Glutamatergic neuron (in vitro differentiated cells): ENCODE measurements around the gene ICA1. TPM values are rescaled to one million over a fixed set of nuclear protein-coding genes. Genes with fewer than 3 reads are reported as not detected.

Source experiments
- DNase-seq: peaks from one replicate; pipeline ENCODE4 v3.0.0; 2022
- H3K27ac Mint-ChIP-seq: one replicate; pipeline ENCODE4 v1.8.0; 2020; ENCODE audit warnings: mild to moderate bottlenecking, mixed read lengths, inconsistent platforms; ENCODE audit not compliant: unreplicated experiment
- H3K27me3 Mint-ChIP-seq: one replicate; pipeline ENCODE4 v1.8.0; 2020; ENCODE audit warnings: mild to moderate bottlenecking, moderate library complexity, mixed read lengths, inconsistent platforms; ENCODE audit not compliant: unreplicated experiment
- H3K36me3 Mint-ChIP-seq: one replicate; pipeline ENCODE4 v1.8.0; 2020; ENCODE audit warnings: mild to moderate bottlenecking, mixed read lengths, inconsistent platforms; ENCODE audit not compliant: unreplicated experiment
- H3K4me1 Mint-ChIP-seq: one replicate; pipeline ENCODE4 v1.8.0; 2020; ENCODE audit warnings: mild to moderate bottlenecking, low read depth, mixed read lengths, inconsistent platforms; ENCODE audit not compliant: unreplicated experiment
- H3K4me3 Mint-ChIP-seq: one replicate; pipeline ENCODE4 v1.8.0; 2020; ENCODE audit warnings: mild to moderate bottlenecking, mixed read lengths, inconsistent platforms; ENCODE audit not compliant: unreplicated experiment
- H3K9me3 Mint-ChIP-seq: one replicate; pipeline ENCODE4 v1.8.0; 2020; ENCODE audit warnings: mild to moderate bottlenecking, moderate library complexity, mixed read lengths, inconsistent platforms; ENCODE audit not compliant: unreplicated experiment
- CTCF ChIP-seq: fragments of 200-600 bp; sonication (generic); IDR thresholded peaks from one replicate; pipeline ENCODE4 v1.5.0; 2021; ENCODE audit not compliant: partially characterized antibody, unreplicated experiment
- total RNA-seq: library from RNA; stranded (reverse); fragmentation: NEBNext Ultra II Directional; extraction: Animal tissue kit (Norgen Biotek cat#: 25700); gene quantifications from one replicate; pipeline ENCODE4 v1.2.1, GENCODE V29; 2021; ENCODE audit not compliant: unreplicated experiment

The ICA1 gene
- total RNA-seq, 1 donor from 2014 or later, result 9.8 TPM

GRCh38 chr7:8078418-8078817, 183.5 kb downstream of the ICA1 start:
- Mint-ChIP-seq H3K36me3 (peaks cover 5% of the 10 kb centered on the region), H3K4me1 (no peaks in the 10 kb centered on the region), H3K9me3 (no peaks in the 10 kb centered on the region), H3K4me3 (no peak overlapping the region), H3K27ac (no peak overlapping the region), H3K27me3 (no peaks in the 10 kb centered on the region)
- TF ChIP-seq CTCF, result no peak
- DNase-seq, result no peak

- H3K4me3 Mint-ChIP-seq, result no peak overlapping the region
- TF ChIP-seq CTCF, result no peak
- no peaks in the 10 kb centered on the region for H3K36me3 Mint-ChIP-seq
- H3K4me1 Mint-ChIP-seq, result peaks cover 11% of the 10 kb centered on the region
- no peak overlapping the region for H3K27ac Mint-ChIP-seq
- no peaks in the 10 kb centered on the region for H3K27me3 Mint-ChIP-seq
- H3K9me3 Mint-ChIP-seq, result no peaks in the 10 kb centered on the region
- no peak for DNase-seq
Measured at GRCh38 chr7:8070451-8071180, 191.4 kb downstream of the ICA1 start.

GRCh38 chr7:8068892-8069686, 192.9 kb downstream of the ICA1 start:
- no peak for TF ChIP-seq CTCF
- Mint-ChIP-seq H3K27ac (no peak overlapping the region), H3K4me3 (no peak overlapping the region), H3K36me3 (no peaks in the 10 kb centered on the region), H3K27me3 (no peaks in the 10 kb centered on the region), H3K4me1 (peaks cover 11% of the 10 kb centered on the region), H3K9me3 (no peaks in the 10 kb centered on the region)
- DNase-seq, result peak; percentile 17

GRCh38 chr7:8065356-8065813, 196.6 kb downstream of the ICA1 start:
- TF ChIP-seq CTCF, result no peak
- Mint-ChIP-seq H3K4me1 (peaks cover 3% of the 10 kb centered on the region), H3K27me3 (peaks cover 2% of the 10 kb centered on the region), H3K9me3 (no peaks in the 10 kb centered on the region), H3K27ac (no peak overlapping the region), H3K4me3 (no peak overlapping the region), H3K36me3 (no peaks in the 10 kb centered on the region)
- no peak for DNase-seq

- Mint-ChIP-seq H3K4me1 (peaks cover 3% of the 10 kb centered on the region), H3K27me3 (peaks cover 2% of the 10 kb centered on the region), H3K27ac (no peak overlapping the region), H3K4me3 (no peak overlapping the region), H3K9me3 (no peaks in the 10 kb centered on the region), H3K36me3 (no peaks in the 10 kb centered on the region)
- DNase-seq, result no peak
- no peak for TF ChIP-seq CTCF
Measured at GRCh38 chr7:8064828-8065227, 197.1 kb downstream of the ICA1 start.
